Neutrophil (primary cell): ENCODE measurements around the gene FBXL17.

Experiments used
- H3K27ac ChIP-seq: fragments of 200-600 bp; sonication (generic); 2 replicates; pipeline ENCODE4 v1.5.1; 2016; ENCODE audit warnings: mild to moderate bottlenecking, moderate library complexity
- H3K27me3 ChIP-seq: fragments of 200-600 bp; sonication (generic); 2 replicates; pipeline ENCODE4 v1.6.0; 2016; ENCODE audit warnings: mild to moderate bottlenecking
- H3K36me3 ChIP-seq: fragments of 200-600 bp; sonication (generic); 2 replicates; pipeline ENCODE4 v1.5.1; 2017
- H3K4me1 ChIP-seq, 2 experiments: fragments of 200-600 bp in 1 of 2; sonication (generic) in 1 of 2; 1 replicate in 1 of 2; 2 replicates in 1 of 2; pipeline versions ENCODE4 v1.5.1 to v1.6.1; 2013 to 2016; ENCODE audit warnings: low read depth in 1 of 2, low read length in 1 of 2, mild to moderate bottlenecking in 1 of 2, moderate library complexity in 1 of 2; ENCODE audit not compliant: control insufficient read depth in 1 of 2, insufficient read depth in 1 of 2
- H3K4me3 ChIP-seq, 2 experiments: fragments of 200-600 bp in 1 of 2; sonication (generic) in 1 of 2; 1 replicate in 1 of 2; 2 replicates in 1 of 2; pipeline ENCODE4 v1.5.1; 2013 to 2016; ENCODE audit warnings: low read depth in 1 of 2, low read length in 1 of 2, mild to moderate bottlenecking in 1 of 2, moderate library complexity in 1 of 2
- H3K9me3 ChIP-seq: fragments of 200-600 bp; sonication (generic); 2 replicates; pipeline ENCODE4 v1.5.1; 2016
- CTCF ChIP-seq: fragments of 200-600 bp; sonication (generic); IDR thresholded peaks from 2 replicates; pipeline ENCODE4 v1.5.1; 2016; ENCODE audit warnings: antibody characterized with exemption

FBXL17 gene

GRCh38 chr5:108271127-108271526, 110.8 kb downstream of the FBXL17 start:
- TF ChIP-seq CTCF: no peak
- H3K27ac ChIP-seq: no peak overlapping the region
- H3K36me3 ChIP-seq: no peaks in the 10 kb centered on the region
- no peak overlapping the region for H3K4me3 ChIP-seq
- H3K4me1 ChIP-seq: no peaks in the 10 kb centered on the region
- no peaks in the 10 kb centered on the region for H3K27me3 ChIP-seq
- no peaks in the 10 kb centered on the region for H3K9me3 ChIP-seq

- Histone ChIP-seq H3K36me3 (no peaks in the 10 kb centered on the region), H3K4me3 (no peak overlapping the region), H3K27me3 (no peaks in the 10 kb centered on the region), H3K9me3 (no peaks in the 10 kb centered on the region), H3K4me1 (no peaks in the 10 kb centered on the region), H3K27ac (no peak overlapping the region)
- TF ChIP-seq CTCF: no peak
Measured at GRCh38 chr5:108266242-108266641, 115.7 kb downstream of the FBXL17 start.

DNA sequence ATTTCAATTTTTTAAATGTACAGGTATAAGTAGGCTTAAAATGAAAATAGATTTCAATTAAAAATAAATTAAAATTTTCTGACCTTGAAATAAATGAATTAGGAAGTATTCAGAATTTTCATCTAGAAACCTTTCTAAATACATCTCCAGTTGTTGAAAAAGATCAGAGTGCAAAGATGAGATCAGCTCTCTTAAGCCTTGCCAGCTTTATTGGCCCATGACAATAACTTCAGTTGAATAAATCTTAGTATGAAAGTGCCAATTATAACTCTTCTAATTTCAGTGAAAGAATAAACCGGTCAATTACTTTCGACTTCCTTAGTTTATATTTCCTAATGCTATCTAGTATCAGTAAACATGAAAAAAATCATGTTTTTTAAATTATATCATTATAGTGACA, 117.4 kb downstream of the FBXL17 start:
- no peaks in the 10 kb centered on the region for H3K36me3 ChIP-seq
- no peak for TF ChIP-seq CTCF
- peaks cover 5 to 7% of the 10 kb centered on the region in 2 experiments for H3K4me1 ChIP-seq
- H3K27me3 ChIP-seq: no peaks in the 10 kb centered on the region
- H3K9me3 ChIP-seq: no peaks in the 10 kb centered on the region
- no peak overlapping the region for H3K4me3 ChIP-seq
- H3K27ac ChIP-seq: no peak overlapping the region

- TF ChIP-seq CTCF: no peak
- Histone ChIP-seq H3K4me1 (peaks cover 5 to 7% of the 10 kb centered on the region in 2 experiments), H3K4me3 (no peak overlapping the region), H3K9me3 (no peaks in the 10 kb centered on the region), H3K27ac (no peak overlapping the region), H3K36me3 (no peaks in the 10 kb centered on the region), H3K27me3 (no peaks in the 10 kb centered on the region)
Measured at GRCh38 chr5:108263338-108263737, 118.6 kb downstream of the FBXL17 start.

DNA sequence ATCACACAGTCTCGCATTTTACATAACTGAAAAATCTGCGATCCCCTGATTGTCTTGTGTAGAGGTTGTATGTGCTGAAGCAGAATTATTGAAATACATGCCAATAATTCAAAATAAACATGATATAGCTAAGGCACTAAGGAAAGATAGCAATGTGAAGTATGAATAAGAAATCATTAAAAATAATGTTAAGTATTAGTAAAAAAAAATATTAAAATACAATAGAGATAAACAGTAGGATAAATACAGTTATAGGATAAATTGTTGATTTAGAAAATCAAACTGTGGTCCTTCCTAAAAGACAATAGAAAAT, 121.1 kb downstream of the FBXL17 start:
- Histone ChIP-seq H3K4me1 (peaks cover 5 to 7% of the 10 kb centered on the region in 2 experiments), H3K36me3 (no peaks in the 10 kb centered on the region), H3K27ac (no peak overlapping the region), H3K4me3 (no peak overlapping the region), H3K27me3 (no peaks in the 10 kb centered on the region), H3K9me3 (no peaks in the 10 kb centered on the region)
- TF ChIP-seq CTCF: no peak
